GM18502 (cell line): Measurements from ENCODE around the gene RMND5A.

Experiments used
- ATAC-seq: cut with Tn5 transposase; IDR thresholded peaks from one replicate; pipeline ENCODE4 v1.9.1; 2021; ENCODE audit warnings: mild to moderate bottlenecking; ENCODE audit not compliant: unreplicated experiment, poor library complexity

RMND5A gene

GRCh38 chr2:86760371-86760770 is 40.3 kb downstream of the RMND5A start:
- no peak for ATAC-seq

DNA sequence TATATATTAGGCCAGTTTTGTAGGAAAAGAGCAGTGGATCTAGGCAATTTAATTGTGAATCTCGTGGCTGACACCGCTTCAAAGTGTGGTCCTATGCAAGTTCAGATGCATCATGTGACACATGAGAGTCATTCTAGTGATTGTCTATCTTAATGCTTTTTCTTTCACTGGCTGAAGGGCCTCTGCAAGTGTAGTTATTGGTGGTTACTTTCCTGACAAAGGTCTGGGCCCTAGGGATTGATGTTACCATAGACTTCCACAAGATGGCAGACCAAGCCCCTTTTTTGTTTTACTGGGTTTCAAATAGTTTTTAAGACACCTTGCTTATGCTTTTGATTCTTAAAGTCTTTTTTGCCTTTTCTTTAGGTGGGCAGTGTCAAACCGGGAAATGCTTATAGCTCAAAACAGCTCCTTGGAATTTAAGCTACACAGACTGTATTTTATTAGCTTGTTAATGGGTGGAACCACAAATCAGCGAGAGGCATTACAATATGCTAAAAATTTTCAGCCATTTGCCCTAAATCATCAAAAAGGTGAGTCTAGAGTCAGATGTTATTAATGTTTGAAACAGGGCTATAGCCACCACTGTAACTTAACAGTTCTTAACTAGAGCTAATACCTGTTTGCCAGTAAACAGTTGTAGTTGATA is 44.7 kb downstream of the RMND5A start:
- ATAC-seq = no peak

- no peak for ATAC-seq
Observed at GRCh38 chr2:86765310-86765695, 45.2 kb downstream of the RMND5A start.

- ATAC-seq = no peak
Observed at GRCh38 chr2:86768189-86768949, 48.3 kb downstream of the RMND5A start.

GRCh38 chr2:86769838-86770237 is 49.7 kb downstream of the RMND5A start:
- ATAC-seq = no peak

- no peak for ATAC-seq
Observed at GRCh38 chr2:86770816-86771301, 50.8 kb downstream of the RMND5A start.

DNA sequence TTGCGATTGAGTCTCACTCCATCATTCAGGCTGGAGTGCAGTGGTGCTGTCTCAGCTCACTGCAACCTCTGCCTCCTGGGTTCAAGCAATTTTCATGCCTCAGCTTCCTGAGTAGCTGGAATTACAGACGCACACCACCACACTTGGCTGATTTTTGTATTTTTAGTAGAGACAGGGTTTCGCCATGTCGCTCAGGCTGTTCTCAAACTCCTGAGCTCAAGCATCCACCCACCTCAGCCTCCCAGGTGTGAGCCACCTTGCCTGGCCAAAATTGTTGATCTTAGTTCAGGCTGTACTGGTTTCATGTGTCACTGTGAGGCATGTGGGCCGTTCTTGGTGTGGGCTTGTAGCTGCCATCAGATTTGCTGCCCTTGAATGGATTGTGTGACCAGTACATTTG is 52.5 kb downstream of the RMND5A start:
- no peak for ATAC-seq

DNA sequence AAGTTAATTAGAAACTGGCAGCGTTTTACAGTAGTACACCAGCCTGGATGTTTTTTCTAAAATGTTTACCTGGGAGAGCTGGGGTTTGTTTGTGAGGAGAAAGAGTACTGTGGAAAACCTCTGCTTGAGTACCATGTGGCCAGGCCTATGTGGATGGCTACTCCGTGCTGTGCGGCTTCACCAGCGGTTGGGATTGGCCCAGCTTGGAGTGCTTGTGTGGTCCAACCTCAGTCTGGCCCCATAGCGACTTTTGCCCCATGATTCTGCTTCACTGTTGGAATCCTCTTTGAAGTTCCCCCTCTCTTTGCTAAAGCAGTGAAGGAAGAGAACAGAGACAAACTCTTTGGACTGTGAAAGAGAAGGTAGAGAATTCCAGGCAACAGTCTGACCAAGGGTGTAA is 54.8 kb downstream of the RMND5A start:
- no peak for ATAC-seq

DNA sequence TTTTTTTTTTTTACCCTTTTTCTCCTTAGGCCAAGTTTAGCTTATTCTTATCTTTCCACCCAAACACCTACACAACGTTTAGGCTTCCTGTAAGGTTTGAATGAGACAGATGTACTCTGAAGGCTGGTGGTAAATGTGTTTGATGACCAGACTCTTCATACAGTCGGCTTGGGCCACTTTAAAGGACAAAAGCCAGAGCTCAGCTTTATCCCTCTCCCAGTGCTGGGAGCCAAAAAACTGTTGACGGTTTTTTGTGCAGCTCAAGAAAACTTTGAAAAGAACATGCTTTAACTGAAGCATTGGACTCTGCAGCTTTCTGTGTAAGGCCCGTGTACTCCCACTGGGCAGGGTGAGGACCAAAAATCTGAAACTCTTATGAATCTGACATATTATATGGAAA is 55.2 kb downstream of the RMND5A start:
- no peak for ATAC-seq

GRCh38 chr2:86776532-86776931 is 56.4 kb downstream of the RMND5A start:
- no peak for ATAC-seq

GRCh38 chr2:86778957-86779356 is 58.9 kb downstream of the RMND5A start:
- ATAC-seq = no peak

DNA sequence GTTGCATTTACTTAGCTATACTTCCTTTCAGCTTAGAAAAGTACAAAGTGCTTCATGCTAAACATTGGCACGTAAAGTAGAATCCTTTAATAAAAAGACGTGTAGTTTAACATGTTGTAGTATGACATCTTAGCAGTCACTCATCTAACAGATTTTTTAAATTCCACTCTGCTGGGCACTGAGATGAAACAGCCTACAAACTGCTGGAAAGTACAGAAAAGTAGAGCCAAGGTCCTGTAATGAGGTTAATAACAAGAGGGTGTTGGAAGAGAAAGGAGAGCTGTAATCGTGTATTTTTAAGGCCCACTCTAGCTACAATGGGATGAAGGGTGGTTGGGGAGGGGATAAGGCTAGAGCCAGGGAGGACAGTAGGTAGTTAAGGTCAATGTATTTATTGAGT is 59.9 kb downstream of the RMND5A start:
- ATAC-seq = no peak

DNA sequence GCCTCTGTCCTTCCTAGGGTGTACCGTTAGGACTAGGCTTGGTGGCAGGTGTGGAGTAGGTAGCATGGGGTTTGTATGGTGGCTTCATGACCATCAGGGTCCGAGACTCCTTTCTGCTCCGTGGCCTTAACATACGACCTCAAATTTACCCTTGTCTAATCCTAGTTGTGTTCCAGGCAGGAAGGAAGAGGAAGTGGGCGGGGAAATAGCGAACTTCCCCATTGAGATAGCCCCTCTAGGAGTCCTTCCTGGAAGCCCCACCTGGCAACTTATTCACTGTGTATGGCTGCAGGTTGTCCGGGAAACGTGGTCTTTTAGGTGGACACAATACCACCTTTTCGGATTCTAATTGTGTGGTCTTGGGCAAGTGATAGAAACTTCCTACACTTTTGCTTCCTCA is 61.3 kb downstream of the RMND5A start:
- ATAC-seq = no peak

DNA sequence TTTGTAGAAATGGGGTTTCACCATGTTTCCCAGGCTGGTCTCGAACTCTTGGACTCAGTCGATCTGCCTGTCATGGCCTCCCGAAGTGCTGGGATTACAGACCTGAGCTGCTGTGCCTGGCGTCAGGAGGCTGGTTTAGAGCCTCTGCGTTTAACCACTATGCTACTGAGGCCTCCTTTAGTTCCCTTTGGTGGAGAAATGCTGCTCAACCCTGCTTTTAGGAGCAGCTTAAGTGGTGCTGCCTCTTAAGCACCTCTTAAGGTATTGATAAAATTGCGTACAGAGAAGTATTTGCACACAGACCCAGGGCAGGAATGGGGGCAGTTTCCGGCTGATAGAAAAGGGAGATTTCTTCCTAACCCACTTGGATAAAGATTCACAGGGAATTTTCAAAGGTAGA is 62.7 kb downstream of the RMND5A start:
- ATAC-seq = no peak

DNA sequence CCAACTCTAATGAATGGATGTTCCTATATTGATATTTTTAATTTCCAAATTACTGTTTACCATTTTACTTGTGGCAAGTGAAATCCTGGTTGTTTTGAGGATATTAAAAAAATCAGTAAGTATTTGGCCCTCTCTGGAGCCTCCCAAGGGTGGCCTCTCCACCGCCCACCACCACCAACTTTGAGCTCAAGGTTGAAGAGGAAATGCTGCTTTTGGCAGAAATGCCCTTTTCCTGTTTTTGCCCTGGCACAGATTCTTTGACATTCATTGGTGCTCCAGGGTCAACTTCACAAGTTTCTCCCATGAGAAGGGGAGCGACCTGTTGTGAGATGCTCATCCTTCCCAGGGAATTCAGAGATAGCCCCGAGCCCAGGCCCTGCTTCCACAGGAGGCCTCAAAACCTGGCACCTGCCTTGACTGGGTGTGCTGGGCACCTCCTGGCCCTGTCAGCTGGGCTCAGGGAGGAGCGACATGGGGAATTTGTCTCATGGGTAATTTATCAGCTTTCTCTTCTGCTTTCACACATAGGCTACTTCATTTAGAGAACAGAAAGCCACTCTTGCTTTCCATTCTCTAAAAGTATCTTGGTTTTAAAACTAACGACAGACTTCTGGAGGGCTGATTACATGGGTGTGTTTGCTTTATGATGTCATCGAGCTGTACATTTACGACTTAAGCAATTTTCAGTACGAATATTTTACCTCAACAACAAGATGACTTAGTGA is 63.7 kb downstream of the RMND5A start:
- ATAC-seq = peak; percentile 93

DNA sequence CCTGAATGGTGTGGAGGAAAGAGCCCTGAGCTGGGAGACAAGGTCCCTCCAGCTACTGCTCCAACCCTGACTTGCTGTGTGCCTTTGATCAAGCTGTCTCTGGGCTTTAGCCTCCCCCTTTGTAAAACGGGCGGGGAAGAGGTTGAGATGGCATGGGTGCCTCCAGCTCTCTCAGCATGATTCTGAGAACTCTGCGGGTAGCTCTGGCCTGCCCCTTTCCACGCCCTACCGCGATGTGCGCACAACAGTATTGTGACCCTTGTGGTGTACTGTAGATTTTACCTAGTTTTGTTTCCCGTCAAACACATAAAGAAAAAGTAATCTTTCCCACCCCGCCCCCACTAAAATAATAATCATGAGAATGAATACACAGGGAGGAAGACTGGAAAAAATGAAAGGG is 65.4 kb downstream of the RMND5A start:
- no peak for ATAC-seq

- ATAC-seq = no peak
Observed at GRCh38 chr2:86786001-86786536, 66.0 kb downstream of the RMND5A start.

DNA sequence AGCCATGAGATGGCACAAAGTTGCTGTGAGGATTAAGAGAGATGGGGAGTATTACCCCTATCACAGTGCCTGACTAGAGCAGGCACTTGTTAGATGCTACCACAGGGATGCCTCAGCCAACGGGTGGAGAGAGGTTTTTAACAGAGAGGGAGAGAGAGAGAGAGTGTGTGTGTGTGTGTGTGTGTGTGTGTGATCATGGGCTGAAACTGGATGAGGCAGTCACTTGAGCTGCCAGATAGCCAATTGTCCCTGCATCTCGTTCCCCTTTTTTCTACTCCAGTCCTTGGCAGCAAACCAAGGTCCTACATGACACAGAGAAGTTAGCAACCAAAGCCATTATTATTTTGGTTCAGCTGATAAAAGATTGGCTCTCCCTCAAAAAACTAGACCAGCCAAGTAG is 67.6 kb downstream of the RMND5A start:
- ATAC-seq = no peak

DNA sequence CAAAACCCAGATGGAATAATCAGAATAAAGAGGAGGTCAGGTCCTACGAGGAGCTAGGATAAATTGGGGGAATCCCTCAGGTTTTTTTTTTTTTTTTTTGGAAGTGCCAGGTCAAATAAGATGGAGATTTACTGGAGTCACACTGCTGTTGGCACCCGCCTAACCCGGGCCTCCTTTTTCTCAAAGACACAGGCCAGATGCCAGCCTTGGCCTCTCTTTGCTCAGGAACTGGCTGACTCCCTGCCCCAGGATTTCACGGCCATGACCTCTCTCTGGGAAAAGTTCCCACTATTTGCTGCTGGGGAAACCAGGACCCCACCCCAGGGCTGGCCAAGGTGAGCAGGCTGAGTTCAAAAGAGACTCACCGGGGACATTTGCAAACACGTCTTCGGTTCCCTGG is 68.1 kb downstream of the RMND5A start:
- no peak for ATAC-seq

- ATAC-seq = no peak
Observed at GRCh38 chr2:86788881-86789686, 69.0 kb downstream of the RMND5A start.
